ENCODE results near the gene DHODH. TPM values are rescaled to one million over a fixed set of nuclear protein-coding genes. Genes with fewer than 3 reads are reported as not detected.

DHODH gene
- total RNA-seq, 1 donor, result 3.3 TPM

- TF ChIP-seq, protein P1, sequence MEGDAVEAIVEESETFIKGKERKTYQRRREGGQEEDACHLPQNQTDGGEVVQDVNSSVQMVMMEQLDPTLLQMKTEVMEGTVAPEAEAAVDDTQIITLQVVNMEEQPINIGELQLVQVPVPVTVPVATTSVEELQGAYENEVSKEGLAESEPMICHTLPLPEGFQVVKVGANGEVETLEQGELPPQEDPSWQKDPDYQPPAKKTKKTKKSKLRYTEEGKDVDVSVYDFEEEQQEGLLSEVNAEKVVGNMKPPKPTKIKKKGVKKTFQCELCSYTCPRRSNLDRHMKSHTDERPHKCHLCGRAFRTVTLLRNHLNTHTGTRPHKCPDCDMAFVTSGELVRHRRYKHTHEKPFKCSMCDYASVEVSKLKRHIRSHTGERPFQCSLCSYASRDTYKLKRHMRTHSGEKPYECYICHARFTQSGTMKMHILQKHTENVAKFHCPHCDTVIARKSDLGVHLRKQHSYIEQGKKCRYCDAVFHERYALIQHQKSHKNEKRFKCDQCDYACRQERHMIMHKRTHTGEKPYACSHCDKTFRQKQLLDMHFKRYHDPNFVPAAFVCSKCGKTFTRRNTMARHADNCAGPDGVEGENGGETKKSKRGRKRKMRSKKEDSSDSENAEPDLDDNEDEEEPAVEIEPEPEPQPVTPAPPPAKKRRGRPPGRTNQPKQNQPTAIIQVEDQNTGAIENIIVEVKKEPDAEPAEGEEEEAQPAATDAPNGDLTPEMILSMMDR (IDR thresholded peaks at IDR 0.05; ENCODE audit: insufficient read depth, low read length), result no peak
- DNase-seq (ENCODE audit: low read depth), result no peak
- no peak overlapping the region for H3K4me3 ChIP-seq (ENCODE audit: low read depth, low read length)
Observed at GRCh38 chr16:72042157-72042660, 33.7 kb downstream of the DHODH start.

DNA sequence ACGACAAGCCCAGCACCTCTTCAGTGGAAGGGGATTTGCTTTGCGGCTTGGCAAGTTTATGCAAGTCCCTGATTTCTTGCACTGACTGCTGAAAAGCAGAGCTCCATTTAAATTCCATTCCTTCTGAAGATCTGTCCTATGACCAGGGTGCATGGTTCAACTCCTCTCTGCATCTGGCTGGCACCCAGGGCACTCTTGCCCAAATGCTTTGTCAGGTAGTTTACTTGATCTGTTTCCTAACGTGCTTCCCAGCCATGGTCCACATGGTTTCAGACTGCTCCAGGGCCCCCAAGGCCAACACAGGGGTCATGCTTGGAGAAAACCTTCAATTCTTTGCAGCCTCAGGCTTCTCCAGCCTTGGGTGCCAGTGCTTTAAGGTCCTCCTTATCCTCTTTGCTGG lies 34.5 kb downstream of the DHODH start:
- TF ChIP-seq, protein P1 (IDR thresholded peaks at IDR 0.05; ENCODE audit: insufficient read depth, low read length), result no peak
- no peak overlapping the region for H3K4me3 ChIP-seq (ENCODE audit: low read depth, low read length)
- DNase-seq (ENCODE audit: low read depth), result no peak

DNA sequence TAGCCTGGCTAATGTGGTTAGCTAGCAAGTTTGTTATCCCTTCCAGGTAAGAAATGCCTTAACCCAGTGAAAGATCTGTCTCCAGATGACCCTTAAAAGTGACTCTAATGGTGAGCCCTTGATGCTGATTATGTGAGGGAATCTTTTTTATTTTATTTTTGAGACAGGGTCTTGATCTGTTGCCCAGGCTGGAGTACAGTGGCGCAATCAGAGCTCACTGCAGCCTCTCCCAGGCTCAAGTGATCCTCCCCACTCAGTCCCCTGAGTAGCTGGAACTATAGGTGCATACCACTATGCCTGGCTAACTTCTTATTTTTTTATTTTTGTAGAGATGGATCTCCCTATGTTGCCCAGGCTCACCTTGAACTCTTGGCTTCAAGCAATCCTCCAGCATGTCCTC lies 35.0 kb downstream of the DHODH start:
- no peak for DNase-seq (ENCODE audit: low read depth)
- H3K4me3 ChIP-seq (ENCODE audit: low read depth, low read length), result no peak overlapping the region
- TF ChIP-seq, protein P1 (IDR thresholded peaks at IDR 0.05; ENCODE audit: insufficient read depth, low read length), result no peak

DNA sequence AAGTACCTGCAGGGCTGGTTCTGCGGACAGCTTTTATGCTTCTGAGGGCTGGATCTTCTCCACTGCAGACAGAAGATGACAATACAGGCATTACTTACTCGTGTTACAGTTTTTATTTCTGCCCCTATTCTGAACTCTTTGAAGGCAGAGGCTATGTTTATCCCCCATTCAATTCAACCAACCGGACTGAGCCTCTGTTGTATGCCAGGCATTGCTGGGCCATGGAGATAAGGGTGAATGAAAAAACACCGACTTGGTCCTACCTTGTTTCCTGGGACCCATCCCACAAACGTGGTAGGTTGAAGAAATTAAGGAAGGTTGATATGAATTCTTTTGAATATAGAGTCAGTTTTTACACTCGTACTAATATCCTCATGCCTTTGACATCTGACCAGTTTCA lies 35.8 kb downstream of the DHODH start:
- TF ChIP-seq, protein P1 (IDR thresholded peaks at IDR 0.05; ENCODE audit: insufficient read depth, low read length), result no peak
- H3K4me3 ChIP-seq (ENCODE audit: low read depth, low read length), result no peak overlapping the region
- no peak for DNase-seq (ENCODE audit: low read depth)

GRCh38 chr16:72044825-72045359 lies 36.3 kb downstream of the DHODH start:
- TF ChIP-seq, protein P1 (IDR thresholded peaks at IDR 0.05; ENCODE audit: insufficient read depth, low read length), result no peak
- H3K4me3 ChIP-seq (ENCODE audit: low read depth, low read length), result no peak overlapping the region
- no peak for DNase-seq (ENCODE audit: low read depth)

GRCh38 chr16:72049110-72049509 lies 40.6 kb downstream of the DHODH start:
- DNase-seq (ENCODE audit: low read depth), result no peak
- TF ChIP-seq, protein P1 (IDR thresholded peaks at IDR 0.05; ENCODE audit: insufficient read depth, low read length), result no peak
- H3K4me3 ChIP-seq (ENCODE audit: low read depth, low read length), result no peak overlapping the region

All from fibroblast of the aortic adventitia (primary cell).